Spleen (tissue), 11 donors: ENCODE data around the gene ERC1. TPM values are rescaled to one million over a fixed set of nuclear protein-coding genes. Genes with fewer than 3 reads are reported as not detected.

Experiments used
- DNase-seq: peaks from one replicate; pipeline ENCODE4 v3.0.0-alpha.2; 2020
- H3K27ac ChIP-seq, 8 donors: fragments of 200-600 bp; sonication (generic) in 7 of 8; 1 replicate in 4 of 8; 2 replicates in 4 of 8; pipeline versions ENCODE4 v1.5.0 to v1.8.0; 2016 to 2021; ENCODE audit warnings: inconsistent platforms in 4 of 8, mild to moderate bottlenecking in 4 of 8, moderate library complexity in 1 of 8
- H3K27me3 ChIP-seq, 7 donors: fragments of 200-600 bp; sonication (generic) in 6 of 7; replicated peaks in 1 of 7; 1 replicate in 4 of 7; 2 replicates in 3 of 7; pipeline versions ENCODE4 v1.5.0 to v1.8.0; 2016 to 2021; ENCODE audit warnings: inconsistent platforms in 3 of 7, mild to moderate bottlenecking in 1 of 7
- H3K36me3 ChIP-seq, 6 donors: fragments of 200-600 bp; sonication (generic) in 5 of 6; 1 replicate in 4 of 6; 2 replicates in 2 of 6; pipeline versions ENCODE4 v1.5.0 to v1.8.0; 2016 to 2021; ENCODE audit warnings: inconsistent platforms in 2 of 6
- H3K4me1 ChIP-seq, 6 donors: fragments of 200-600 bp; sonication (generic) in 5 of 6; 1 replicate in 3 of 6; 2 replicates in 3 of 6; pipeline versions ENCODE4 v1.5.0 to v1.8.0; 2016 to 2021; ENCODE audit warnings: inconsistent platforms in 3 of 6
- H3K4me3 ChIP-seq, 8 donors: fragments of 200-600 bp; sonication (generic) in 7 of 8; 1 replicate in 4 of 8; 2 replicates in 4 of 8; pipeline versions ENCODE4 v1.5.0 to v1.8.0; 2016 to 2021; ENCODE audit warnings: inconsistent platforms in 4 of 8, mild to moderate bottlenecking in 4 of 8, moderate library complexity in 2 of 8
- H3K9me3 ChIP-seq, 8 donors: fragments of 200-600 bp; sonication (generic) in 7 of 8; 1 replicate in 4 of 8; 2 replicates in 4 of 8; pipeline versions ENCODE4 v1.5.0 to v1.8.0; 2016 to 2021; ENCODE audit warnings: inconsistent platforms in 4 of 8
- POLR2A ChIP-seq, 3 donors: fragments of 450-650 bp; IDR thresholded peaks; one replicate each; pipeline ENCODE4 v1.5.1; 2017; ENCODE audit warnings: antibody characterized with exemption in 3 of 3, mild to moderate bottlenecking in 1 of 3
- POLR2AphosphoS5 ChIP-seq, 3 donors: sonication (generic); formaldehyde crosslinking; IDR thresholded peaks; one replicate each; pipeline ENCODE4 v1.5.1; 2017; ENCODE audit warnings: antibody characterized with exemption in 3 of 3
- WGBS, 5 donors: extraction: QIAGEN DNeasy Blood & Tissue Kit in 3 of 5; methylation state at CpG; one replicate each; pipeline versions ENCODE4 v1.1.5 to v1.1.7; 2013 to 2018; 5-methylcytosine and 5-hydroxymethylcytosine counted together
- intact Hi-C: fragments of 100-400 bp; cut with DNase I; formaldehyde crosslinking; loops from one replicate; pipeline ENCODE4 v1.15.0; 2023; ENCODE audit warnings: low total_unique reads
- polyA plus RNA-seq, 3 donors: library from polyadenylated mRNA; stranded (reverse); fragments of 200-250 nt; gene quantifications; one replicate each; pipeline ENCODE4 v1.2.1, GENCODE V29; 2013
- total RNA-seq, 7 donors: library from RNA; depleted of rRNA in 3 of 7; stranded (reverse); fragments of >200 nt in 3 of 7; fragmentation: NEBNext Ultra II Directional in 4 of 7; extraction: Animal tissue kit (Norgen Biotek cat#: 25700) in 4 of 7; gene quantifications; one replicate each; pipeline versions ENCODE4 v1.1.0 to v1.2.1, GENCODE V29; 2016 to 2021
- TF ChIP-seq, protein P1 (sequence below), 11 experiments: fragments of 200-600 bp in 7 of 11; fragments of 450-650 bp in 4 of 11; sonication (generic) in 4 of 11; IDR thresholded peaks in 8 of 11; conservative IDR thresholded peaks in 3 of 11; 1 replicate in 7 of 11; 2 replicates in 4 of 11; pipeline versions ENCODE4 v1.4.0 to v1.8.0; 2016 to 2021; ENCODE audit warnings: antibody characterized with exemption in 11 of 11, inconsistent platforms in 4 of 11, mild to moderate bottlenecking in 1 of 11
- donor health status: healthy with polysubstance abuse.
- donor health status: DM: no; HTN: no; CAD: no; lungs with moderate emphysema.
- donor health status: DM: no; HTN: no; CAD: no.
- donor health status: Bipolar disorder and iron deficiency.
- donor health status: healthy.
- donor health status: DM: no; HTN: no; CAD: no.
- donor health status: DM: yes; HTN: yes; CAD: no.

ERC1 gene
- total and polyA plus RNA-seq, 10 donors, result 1.2 to 73.4 (median 42.6) TPM

DNA sequence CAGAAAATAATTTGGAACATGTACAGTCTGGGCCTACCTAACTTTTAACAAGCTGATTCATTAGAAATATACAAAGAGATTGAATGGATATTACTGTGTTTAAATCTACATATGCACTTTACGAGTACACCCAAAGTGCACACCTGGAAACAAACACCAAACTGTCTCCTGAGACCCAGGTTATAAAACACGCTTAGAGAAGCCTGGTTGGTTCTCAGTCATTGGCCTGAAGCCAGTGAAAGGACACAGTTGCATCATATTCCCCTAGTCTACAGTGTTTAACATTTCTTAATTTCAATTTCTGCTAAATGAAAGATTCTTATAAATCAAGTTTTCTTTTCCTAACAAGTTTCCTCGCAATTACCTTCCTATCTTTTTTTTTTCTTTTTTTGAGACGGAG lies 393.9 kb downstream of the ERC1 start:
- Histone ChIP-seq H3K4me3 (no peak overlapping the region), H3K9me3 (no peaks in the 10 kb centered on the region), H3K27me3 (no peaks in the 10 kb centered on the region), H3K36me3 (peaks cover 0 to 27% (median 2%) of the 10 kb centered on the region in 6 donors), H3K27ac (no peak overlapping the region), H3K4me1 (no peaks in the 10 kb centered on the region)
- WGBS, 5 donors, result 64 to 92% (median 78%) methylated on average over 4 of the region's 4 CpGs
- TF ChIP-seq POLR2AphosphoS5 (IDR thresholded peaks at IDR 0.05) (no peak), POLR2A (IDR thresholded peaks at IDR 0.05) (no peak)
- TF ChIP-seq, protein P1, sequence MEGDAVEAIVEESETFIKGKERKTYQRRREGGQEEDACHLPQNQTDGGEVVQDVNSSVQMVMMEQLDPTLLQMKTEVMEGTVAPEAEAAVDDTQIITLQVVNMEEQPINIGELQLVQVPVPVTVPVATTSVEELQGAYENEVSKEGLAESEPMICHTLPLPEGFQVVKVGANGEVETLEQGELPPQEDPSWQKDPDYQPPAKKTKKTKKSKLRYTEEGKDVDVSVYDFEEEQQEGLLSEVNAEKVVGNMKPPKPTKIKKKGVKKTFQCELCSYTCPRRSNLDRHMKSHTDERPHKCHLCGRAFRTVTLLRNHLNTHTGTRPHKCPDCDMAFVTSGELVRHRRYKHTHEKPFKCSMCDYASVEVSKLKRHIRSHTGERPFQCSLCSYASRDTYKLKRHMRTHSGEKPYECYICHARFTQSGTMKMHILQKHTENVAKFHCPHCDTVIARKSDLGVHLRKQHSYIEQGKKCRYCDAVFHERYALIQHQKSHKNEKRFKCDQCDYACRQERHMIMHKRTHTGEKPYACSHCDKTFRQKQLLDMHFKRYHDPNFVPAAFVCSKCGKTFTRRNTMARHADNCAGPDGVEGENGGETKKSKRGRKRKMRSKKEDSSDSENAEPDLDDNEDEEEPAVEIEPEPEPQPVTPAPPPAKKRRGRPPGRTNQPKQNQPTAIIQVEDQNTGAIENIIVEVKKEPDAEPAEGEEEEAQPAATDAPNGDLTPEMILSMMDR (IDR thresholded peaks at IDR 0.05 in 8 of 11, conservative IDR thresholded peaks at IDR 0.05 in 3 of 11), result no peak
- DNase-seq, result no peak
- intact Hi-C loops, result no loop called here

GRCh38 chr12:1391722-1392121 lies 400.7 kb downstream of the ERC1 start:
- no peak overlapping the region for H3K27ac ChIP-seq
- H3K36me3 ChIP-seq, result peaks cover 0 to 34% (median 10%) of the 10 kb centered on the region in 6 donors
- peaks cover 0 to 22% (median 17%) of the 10 kb centered on the region in 8 donors for H3K9me3 ChIP-seq
- H3K27me3 ChIP-seq, result no peaks in the 10 kb centered on the region
- H3K4me3 ChIP-seq, result no peak overlapping the region
- H3K4me1 ChIP-seq, result no peaks in the 10 kb centered on the region
- intact Hi-C loops, result no loop called here
- TF ChIP-seq, protein P1 (IDR thresholded peaks at IDR 0.05 in 8 of 11, conservative IDR thresholded peaks at IDR 0.05 in 3 of 11), result no peak
- TF ChIP-seq POLR2A (IDR thresholded peaks at IDR 0.05) (no peak), POLR2AphosphoS5 (IDR thresholded peaks at IDR 0.05) (no peak)
- DNase-seq, result no peak

DNA sequence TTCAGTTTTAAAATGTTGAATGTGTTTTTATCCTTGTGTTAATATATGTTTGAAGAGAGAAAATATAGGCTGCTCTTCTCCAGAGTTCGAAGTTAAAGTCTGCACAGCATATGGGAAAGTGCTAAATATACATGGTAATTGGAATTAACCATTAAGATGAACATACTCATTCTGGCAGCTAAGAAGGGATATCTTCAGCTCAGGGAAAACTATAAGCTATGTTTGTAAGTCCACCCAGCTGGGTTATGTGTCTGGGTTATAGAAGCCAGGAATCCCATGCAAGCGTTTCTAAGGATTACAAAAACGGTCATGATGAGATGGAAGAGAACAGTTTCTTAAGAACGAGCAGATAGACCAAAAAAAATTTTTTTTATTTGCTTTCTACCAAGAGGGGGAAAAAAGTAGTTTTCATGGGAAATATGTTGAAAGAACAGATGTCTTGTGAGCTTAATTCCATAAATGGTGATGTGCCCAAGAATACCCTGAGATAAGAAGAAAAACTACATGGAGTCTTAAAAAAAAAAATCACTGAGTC lies 404.5 kb downstream of the ERC1 start:
- Histone ChIP-seq H3K4me3 (no peak overlapping the region), H3K9me3 (peaks cover 0 to 20% (median 16%) of the 10 kb centered on the region in 8 donors), H3K36me3 (peaks cover 0 to 17% (median 7%) of the 10 kb centered on the region in 6 donors), H3K27me3 (no peaks in the 10 kb centered on the region), H3K4me1 (no peaks in the 10 kb centered on the region), H3K27ac (no peak overlapping the region)
- DNase-seq, result no peak
- TF ChIP-seq POLR2AphosphoS5 (IDR thresholded peaks at IDR 0.05) (no peak), POLR2A (IDR thresholded peaks at IDR 0.05) (no peak)
- TF ChIP-seq, protein P1 (IDR thresholded peaks at IDR 0.05 in 8 of 11, conservative IDR thresholded peaks at IDR 0.05 in 3 of 11), result no peak
- intact Hi-C loops, result no loop called here
- WGBS, 5 donors, result 90 to 97% (median 94%) methylated on average over 4 of the region's 4 CpGs

DNA sequence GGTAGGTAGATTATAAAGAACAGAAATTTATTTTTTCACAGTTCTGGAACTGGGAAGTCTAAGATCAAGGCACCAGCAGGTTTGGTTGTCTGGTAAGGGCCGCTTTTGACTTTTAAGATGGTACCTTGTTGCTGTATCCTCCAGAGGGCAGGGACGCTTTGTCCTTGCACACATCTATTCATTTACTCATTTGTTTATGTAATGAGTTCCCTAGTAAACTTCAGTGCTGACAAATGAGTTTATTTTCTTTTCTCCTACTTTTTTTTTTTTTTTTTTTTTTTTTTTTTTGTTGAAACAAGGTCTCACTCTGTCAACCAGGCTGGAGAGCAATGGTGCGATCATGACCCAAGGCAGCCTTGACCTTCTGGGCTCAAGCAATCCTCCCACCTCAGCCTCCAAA lies 407.6 kb downstream of the ERC1 start:
- no peaks in the 10 kb centered on the region for H3K36me3 ChIP-seq
- TF ChIP-seq POLR2AphosphoS5 (IDR thresholded peaks at IDR 0.05) (no peak), POLR2A (IDR thresholded peaks at IDR 0.05) (no peak)
- TF ChIP-seq, protein P1 (IDR thresholded peaks at IDR 0.05 in 8 of 11, conservative IDR thresholded peaks at IDR 0.05 in 3 of 11), result no peak
- no peak overlapping the region for H3K4me3 ChIP-seq
- intact Hi-C loops, result no loop called here
- H3K27me3 ChIP-seq, result no peaks in the 10 kb centered on the region
- no peaks in the 10 kb centered on the region for H3K9me3 ChIP-seq
- H3K4me1 ChIP-seq, result no peaks in the 10 kb centered on the region
- 94 to 100% (median 99%) methylated on average over 3 of the region's 3 CpGs for WGBS, 5 donors
- no peak for DNase-seq
- no peak overlapping the region for H3K27ac ChIP-seq
